GM21367 (cell line): ENCODE results near the gene GALP.
"Not testable (repeated sequence)": the region's sequence is repeated elsewhere in the genome, so short reads cannot be mapped to it uniquely, and the experiment has no call there.

Experiments used
- ATAC-seq: cut with Tn5 transposase; IDR thresholded peaks from one replicate; pipeline ENCODE4 v1.9.1; 2021; ENCODE audit not compliant: unreplicated experiment

GALP gene

GRCh38 chr19:56175861-56176307 is at the start of gene GALP:
Gene GALP, plus strand, starts transcription at chr19:56176008. Its CDS starts 1,101 bp downstream, at chr19:56177109.
- not testable (repeated sequence) for ATAC-seq

- ATAC-seq: no peak
These were observed 48.6 kb upstream of the GALP start for GRCh38 chr19:56126983-56127780.

GRCh38 chr19:56130006-56130405 is 45.8 kb upstream of the GALP start:
- ATAC-seq: no peak

- ATAC-seq: no peak
These were observed 44.2 kb upstream of the GALP start for GRCh38 chr19:56131651-56132050.

GRCh38 chr19:56132316-56132822 is 43.4 kb upstream of the GALP start:
- no peak for ATAC-seq

GRCh38 chr19:56133858-56134653 is 41.8 kb upstream of the GALP start:
- ATAC-seq: no peak

- no peak for ATAC-seq
These were observed 41.2 kb upstream of the GALP start for GRCh38 chr19:56134654-56134921.

- no peak for ATAC-seq
These were observed 39.4 kb upstream of the GALP start for GRCh38 chr19:56136362-56136761.

- no peak for ATAC-seq
These were observed 38.4 kb upstream of the GALP start for GRCh38 chr19:56137405-56137804.

GRCh38 chr19:56138069-56138468 is 37.7 kb upstream of the GALP start:
- ATAC-seq: no peak

- ATAC-seq: peak; percentile 3
These were observed 35.8 kb upstream of the GALP start for GRCh38 chr19:56139847-56140582.

- ATAC-seq: peak; percentile 84
These were observed 35.0 kb upstream of the GALP start, which contains the start of gene ZNF444 for GRCh38 chr19:56140583-56141416. Gene ZNF444, plus strand, starts transcription at chr19:56141287. Its CDS starts 5,625 bp downstream, at chr19:56146912.

GRCh38 chr19:56141417-56141993 is 34.3 kb upstream of the GALP start:
- ATAC-seq: no peak

GRCh38 chr19:56142087-56142787 is 33.6 kb upstream of the GALP start:
- no peak for ATAC-seq

- no peak for ATAC-seq
These were observed 32.8 kb upstream of the GALP start for GRCh38 chr19:56142897-56143434.

- no peak for ATAC-seq
These were observed 31.4 kb upstream of the GALP start for GRCh38 chr19:56144376-56144775.

- ATAC-seq: no peak
These were observed 31.0 kb upstream of the GALP start for GRCh38 chr19:56144831-56145230.

GRCh38 chr19:56145698-56146097 is 30.1 kb upstream of the GALP start:
- ATAC-seq: no peak

GRCh38 chr19:56146904-56147303 is 28.9 kb upstream of the GALP start:
- ATAC-seq: no peak
